H1 (cell line): ENCODE measurements around the gene NBEA. TPM values are rescaled to one million over a fixed set of nuclear protein-coding genes. Genes with fewer than 3 reads are reported as not detected.
A peak's percentile ranks its signal among the peaks of the same experiment; 100 is the strongest.

Experiments
- CBX5 ChIP-seq: fragments of 300-800, 300-1000 bp; sonication (generic); IDR thresholded peaks from 2 replicates; pipeline ENCODE4 v1.7.1; 2016; ENCODE audit warnings: antibody characterized with exemption, low read length, low read depth
- CHD2 ChIP-seq: IDR thresholded peaks from 2 replicates; pipeline ENCODE4 v1.6.1; 2012; ENCODE audit warnings: low read length, improper control_type of control experiment
- EZH2 ChIP-seq: fragments of 200-600 bp; sonication (generic); IDR thresholded peaks from 2 replicates; pipeline ENCODE4 v1.7.1; 2012; ENCODE audit warnings: low read depth, mild to moderate bottlenecking, moderate library complexity, low read length, inconsistent platforms; ENCODE audit not compliant: severe bottlenecking
- KDM1A ChIP-seq: fragments of 200-600, 300-600 bp; sonication (generic); IDR thresholded peaks from 2 replicates; pipeline ENCODE4 v1.7.1; 2016; ENCODE audit warnings: mild to moderate bottlenecking, low read length, borderline replicate concordance
- MAFK ChIP-seq: IDR thresholded peaks from 2 replicates; pipeline ENCODE4 v1.6.1; 2012; ENCODE audit warnings: low read depth, mild to moderate bottlenecking, improper control_type of control experiment, low read length
- RNF2 ChIP-seq: fragments of 200-900, 300-1000 bp; sonication (generic); IDR thresholded peaks from 2 replicates; pipeline ENCODE4 v1.7.1; 2016; ENCODE audit warnings: borderline replicate concordance, low read depth, mild to moderate bottlenecking, antibody characterized with exemption, low read length; ENCODE audit not compliant: poor library complexity, severe bottlenecking; ENCODE audit errors: missing control alignments
- SAP30 ChIP-seq: fragments of 300-600 bp; sonication (generic); IDR thresholded peaks from 2 replicates; pipeline ENCODE4 v1.7.1; 2012; ENCODE audit warnings: low read length, moderate library complexity, mild to moderate bottlenecking, inconsistent platforms; ENCODE audit not compliant: insufficient read depth, insufficient replicate concordance
- SIRT6 ChIP-seq: IDR thresholded peaks from one replicate; pipeline ENCODE4 v1.7.1; 2012; ENCODE audit warnings: low read length, inconsistent platforms
- SIX5 ChIP-seq: IDR thresholded peaks from 2 replicates; pipeline ENCODE4 v1.6.1; 2011; ENCODE audit warnings: mild to moderate bottlenecking, low read depth, low read length
- SRF ChIP-seq: IDR thresholded peaks from 2 replicates; pipeline ENCODE4 v1.6.1; 2011; ENCODE audit warnings: mild to moderate bottlenecking, low read depth, low read length, moderate library complexity
- SUZ12 ChIP-seq: fragments of 200-600 bp; sonication (generic); IDR thresholded peaks from 2 replicates; pipeline ENCODE4 v1.6.1; 2012; ENCODE audit warnings: mild to moderate bottlenecking, inconsistent platforms, low read length, moderate library complexity, mixed read lengths
- YY1 ChIP-seq: IDR thresholded peaks from 2 replicates; pipeline ENCODE4 v1.6.1; 2011; ENCODE audit warnings: low read depth, mild to moderate bottlenecking, low read length
- polyA plus RNA-seq, 7 experiments: library from polyadenylated mRNA; depleted of rRNA in 3 of 7; stranded (reverse) in 5 of 7; unstranded in 2 of 7; fragments of >200 nt in 5 of 7; fragments of 200-250 nt in 2 of 7; gene quantifications; 1 replicate in 5 of 7; 2 replicates in 1 of 7; 4 replicates in 1 of 7; pipeline versions ENCODE4 v1.2.1 to v1.2.3, GENCODE V29; 2011 to 2013; ENCODE audit warnings: missing spikeins in 2 of 7, mixed read lengths in 2 of 7
- total RNA-seq: library from RNA; stranded (reverse); fragmentation: NEBNext Ultra II Directional; extraction: Animal tissue kit (Norgen Biotek cat#: 25700); gene quantifications from 2 replicates; pipeline ENCODE4 v1.2.1, GENCODE V29; 2021

The NBEA gene
- total and polyA plus RNA-seq, 2 of the 8 experiments (the other 6 are each of a cell fraction or from before 2014, with no cell fraction given): 14.2 to 21.5 TPM

DNA sequence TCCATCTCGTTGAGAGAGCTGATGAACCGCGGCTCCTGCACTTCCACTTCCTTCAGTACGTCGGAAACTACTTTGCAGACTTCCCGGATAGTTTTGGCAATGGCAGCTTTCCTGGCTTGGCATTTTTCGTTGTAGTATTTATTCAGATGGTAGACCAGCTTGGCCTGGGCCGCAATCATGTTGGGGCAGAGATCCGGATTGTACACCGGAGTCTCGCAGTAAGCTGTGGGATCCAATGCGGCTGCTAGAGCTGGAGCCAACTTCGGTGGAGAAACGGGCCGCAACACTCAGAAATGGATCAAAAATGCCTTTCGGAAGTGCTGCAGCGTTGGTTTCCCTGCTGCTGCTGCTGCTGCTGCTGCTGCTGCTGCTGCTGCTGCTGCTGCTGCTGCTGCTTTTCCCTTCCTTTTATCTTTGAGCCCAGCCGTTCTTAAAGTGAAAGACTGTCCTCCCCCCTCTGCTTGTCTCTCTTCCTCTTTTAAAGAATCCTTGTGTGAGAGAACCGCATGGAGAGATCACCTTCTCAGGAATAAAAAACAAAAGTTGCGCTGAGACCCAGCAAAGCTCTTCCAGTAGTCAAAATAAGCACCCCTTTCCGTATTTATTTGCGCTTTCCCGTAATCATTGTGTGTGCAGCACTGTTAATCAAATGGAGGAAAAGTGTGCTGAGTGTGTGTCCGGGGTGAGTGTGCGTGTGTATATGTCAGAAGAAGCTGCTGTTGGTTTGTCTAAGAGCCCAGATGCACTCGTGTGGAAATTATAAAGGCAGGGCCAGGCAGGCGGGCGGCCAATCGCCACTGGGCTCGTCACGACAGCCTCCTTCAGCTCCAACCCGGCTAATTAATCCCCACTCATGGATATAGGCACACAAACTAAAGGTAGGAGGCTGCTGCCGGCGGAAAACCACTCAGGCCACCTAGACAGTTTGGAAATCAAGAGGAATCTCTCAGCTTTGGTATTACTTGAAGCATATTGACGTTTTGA, 534.2 kb downstream of the NBEA start, which contains the start of gene MAB21L1 (continued):
- TF ChIP-seq MAFK: no peak
- no peak for TF ChIP-seq SIRT6
- TF ChIP-seq SRF: no peak
- no peak for TF ChIP-seq KDM1A
- TF ChIP-seq EZH2: peak; percentile 85
- no peak for TF ChIP-seq SIX5
- TF ChIP-seq SAP30: no peak
- peak; percentile 74 for TF ChIP-seq SUZ12
- TF ChIP-seq YY1: no peak
- TF ChIP-seq CHD2: no peak
- TF ChIP-seq RNF2: peak; percentile 81
- TF ChIP-seq CBX5: no peak
